ENCODE results near the gene CACNG3.
"Not testable (repeated sequence)": the region's sequence is repeated elsewhere in the genome, so short reads cannot be mapped to it uniquely, and the experiment has no call there.

Gene CACNG3

DNA sequence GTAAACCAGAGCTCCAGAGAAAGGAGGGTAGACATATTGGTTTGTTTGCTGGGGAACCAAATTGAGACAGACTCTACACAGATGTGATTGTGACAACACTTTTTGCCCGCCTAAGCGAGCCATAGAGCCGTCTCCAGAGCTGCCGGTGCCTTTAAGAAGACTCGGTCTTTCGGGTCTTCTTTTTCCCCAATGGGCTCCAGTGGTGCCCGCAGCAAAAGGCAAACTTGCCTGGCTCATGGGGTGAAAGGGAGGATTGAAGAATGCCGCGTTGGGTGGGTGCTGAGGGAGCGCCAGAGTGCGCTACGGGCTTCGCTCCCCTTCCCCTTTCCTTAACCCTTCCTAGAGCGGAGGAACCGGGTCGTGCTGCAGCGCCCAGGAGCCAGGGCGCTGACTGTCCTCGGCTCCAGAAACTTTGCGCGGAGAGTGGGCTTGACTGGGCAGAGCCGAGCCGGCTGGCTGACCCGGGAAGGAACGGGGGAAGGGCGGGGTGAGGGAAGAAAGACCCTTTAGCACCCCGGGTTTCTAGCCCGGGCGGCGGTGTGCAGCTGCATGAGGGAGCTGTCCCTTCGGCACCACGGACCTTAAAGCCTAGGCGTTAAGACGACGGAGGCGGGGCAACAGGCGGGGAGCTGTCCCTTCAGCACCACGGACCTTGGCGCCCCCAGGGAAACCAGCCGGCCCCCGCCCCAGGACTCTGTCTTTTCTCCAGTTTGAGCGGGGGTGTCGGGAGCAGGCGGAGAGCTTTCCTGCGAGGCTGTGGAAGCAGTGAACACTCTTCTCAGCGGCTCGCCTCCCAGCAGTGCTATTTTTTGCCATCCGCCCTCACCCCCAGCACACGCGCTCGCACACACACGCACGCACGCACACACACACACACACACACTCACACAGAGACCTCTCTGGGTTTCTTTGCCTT is at the start of gene CACNG3:
Gene CACNG3 (plus strand): TSS at position 880 of the 916 bp plus-strand sequence. CDS start 420 bp downstream, outside the sequence.
- no peak for DNase-seq

DNA sequence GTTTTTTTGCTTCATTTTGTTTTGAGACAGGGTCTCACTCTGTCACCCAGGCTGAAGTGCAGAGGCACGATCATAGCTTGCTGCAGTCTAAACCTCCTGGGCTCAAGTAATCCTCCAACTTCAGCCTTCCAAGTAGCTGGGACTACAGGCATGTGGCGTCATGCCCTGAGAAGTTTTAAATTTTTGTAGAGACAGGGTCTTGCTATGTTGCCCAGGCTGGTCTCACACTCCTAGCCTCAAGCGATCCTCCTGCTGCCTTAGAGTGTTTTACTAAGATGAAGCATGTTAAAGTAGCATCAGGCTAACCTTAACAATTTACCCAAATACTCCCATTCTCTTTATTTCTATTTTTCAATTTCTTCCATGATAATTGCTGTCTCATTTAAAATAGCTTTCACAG is 49.2 kb upstream of the CACNG3 start:
- no peak for DNase-seq

GRCh38 chr16:24208710-24209109 is 47.4 kb upstream of the CACNG3 start:
- DNase-seq: no peak

- DNase-seq: peak; percentile 26
These were observed 41.1 kb upstream of the CACNG3 start for GRCh38 chr16:24214992-24215391.

GRCh38 chr16:24216961-24217360 is 39.2 kb upstream of the CACNG3 start:
- no peak for DNase-seq

GRCh38 chr16:24217461-24217860 is 38.7 kb upstream of the CACNG3 start:
- no peak for DNase-seq

DNA sequence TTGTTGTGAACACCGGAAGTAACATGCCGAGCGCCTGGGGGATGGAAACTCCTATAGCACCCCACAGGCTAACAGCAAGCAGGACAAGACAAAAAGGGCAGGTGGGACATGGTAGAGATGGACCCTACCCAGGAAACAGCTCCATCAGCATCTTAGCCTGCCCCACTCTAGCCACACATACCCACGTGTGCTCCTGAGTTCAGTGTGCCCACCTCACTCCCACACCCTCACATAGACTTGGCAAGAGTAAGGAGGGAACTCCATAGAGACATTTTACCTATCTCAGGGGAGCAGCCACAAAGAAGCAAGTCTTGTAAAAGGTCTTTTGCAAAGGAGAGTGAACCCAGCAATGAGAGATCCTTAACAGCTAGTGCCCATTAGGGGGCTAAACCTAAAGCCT is 37.8 kb upstream of the CACNG3 start:
- no peak for DNase-seq

GRCh38 chr16:24221219-24221618 is 34.9 kb upstream of the CACNG3 start:
- no peak for DNase-seq

DNA sequence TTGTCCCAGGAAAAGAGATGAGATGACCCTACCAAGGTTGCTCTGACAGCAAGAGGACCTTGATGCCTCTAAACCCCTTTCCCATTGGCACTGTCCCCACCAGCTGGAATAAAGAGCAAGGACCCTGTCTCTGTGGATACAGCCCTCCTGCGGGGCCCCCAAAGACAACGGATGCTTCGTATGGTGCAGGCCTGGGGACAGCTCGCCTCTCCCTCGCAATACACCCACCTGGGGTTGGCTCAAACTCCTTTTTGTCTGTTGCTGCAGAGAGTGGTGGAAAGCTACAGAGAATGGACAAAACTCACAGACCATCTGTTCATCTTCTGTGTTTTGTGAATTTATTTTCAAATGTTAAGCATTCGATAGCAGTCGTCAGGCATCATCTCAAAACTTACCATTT is 27.6 kb upstream of the CACNG3 start:
- no peak for DNase-seq

GRCh38 chr16:24232936-24233335 is 23.2 kb upstream of the CACNG3 start:
- no peak for DNase-seq

DNA sequence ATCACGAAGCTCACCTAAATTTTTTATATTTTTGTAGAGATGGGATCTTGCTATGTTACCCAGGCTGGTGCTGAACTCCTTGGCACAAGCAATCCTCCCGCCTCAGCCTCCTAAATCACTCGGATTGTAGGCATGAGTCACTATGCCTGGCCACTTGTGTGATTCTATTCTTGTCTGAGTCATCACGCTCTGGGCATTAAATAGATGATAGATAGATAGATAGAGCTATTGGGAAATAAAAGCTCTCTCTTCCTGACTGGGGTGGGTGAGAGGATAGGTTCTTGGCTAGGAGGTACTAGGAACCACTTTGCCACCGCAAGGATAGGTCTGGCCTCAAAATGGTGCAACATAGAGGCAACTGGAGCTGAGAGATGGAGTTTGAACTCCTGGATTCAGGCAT is 21.4 kb upstream of the CACNG3 start:
- DNase-seq: no peak

DNA sequence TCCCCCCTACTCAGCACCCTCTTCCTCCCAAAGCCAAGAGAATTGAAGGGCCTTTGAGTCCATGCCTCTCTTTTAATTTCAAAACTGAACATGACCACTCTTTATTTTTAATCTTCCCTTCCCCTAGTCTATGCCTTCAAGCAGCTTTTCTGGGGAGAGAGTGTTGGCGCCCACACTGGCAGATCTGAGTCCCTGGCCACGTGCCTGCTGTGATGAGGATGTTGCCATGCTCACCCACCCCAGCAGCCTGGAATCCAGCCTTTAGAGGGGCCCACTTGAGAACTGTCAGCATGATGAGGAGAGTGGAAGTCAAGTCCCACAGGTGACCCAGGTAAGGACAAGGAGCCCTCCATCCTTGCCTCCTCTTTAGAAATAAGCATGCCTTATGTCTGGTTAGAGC is 20.3 kb upstream of the CACNG3 start:
- DNase-seq: no peak

DNA sequence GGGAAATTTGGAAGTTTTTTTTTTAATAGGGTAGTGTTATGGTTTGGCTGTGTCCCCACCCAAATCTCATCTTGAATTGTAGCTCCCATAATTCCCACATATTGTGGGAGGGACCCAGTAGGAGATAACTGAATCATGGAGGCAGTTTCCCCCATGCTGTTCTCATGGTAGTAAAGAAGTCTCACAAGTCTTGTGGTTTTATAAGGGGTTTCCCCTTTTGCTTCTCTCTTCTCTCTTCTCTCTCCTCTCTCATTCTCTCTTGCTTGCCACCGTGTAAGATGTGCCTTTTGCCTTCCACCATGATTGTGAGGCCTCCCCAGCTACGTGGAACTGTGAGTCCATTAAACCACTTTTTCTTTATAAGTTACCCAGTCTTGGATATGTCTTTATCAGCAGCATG is 17.3 kb upstream of the CACNG3 start:
- DNase-seq: not testable (repeated sequence)

GRCh38 chr16:24246911-24247607 is 9.1 kb upstream of the CACNG3 start:
- DNase-seq: no peak

GRCh38 chr16:24253192-24253591 is 2.9 kb upstream of the CACNG3 start:
- peak; percentile 4 for DNase-seq

GRCh38 chr16:24257958-24258357 is 1.8 kb downstream of the CACNG3 start:
- no peak for DNase-seq

- DNase-seq: no peak
These were observed 2.7 kb downstream of the CACNG3 start for GRCh38 chr16:24258791-24259190.

DNA sequence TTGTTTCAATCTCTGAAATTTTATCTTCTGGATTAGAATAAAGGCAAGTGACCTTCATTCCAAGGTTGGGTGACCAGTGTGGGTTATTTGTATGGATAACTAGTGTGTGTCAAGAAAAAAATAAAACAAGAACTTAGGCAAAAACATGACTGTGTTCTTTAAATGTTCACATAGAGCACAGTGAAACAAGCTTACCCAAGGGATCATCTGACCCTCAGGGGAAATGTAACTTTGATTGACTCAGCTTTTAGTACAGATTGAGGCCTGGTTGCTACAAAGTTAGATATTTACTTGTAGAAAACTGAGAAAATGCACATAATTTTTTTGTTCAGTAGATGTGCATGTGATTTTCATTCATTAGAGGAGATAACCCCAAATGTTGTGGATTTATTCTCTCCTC is 6.7 kb downstream of the CACNG3 start:
- no peak for DNase-seq

DNA sequence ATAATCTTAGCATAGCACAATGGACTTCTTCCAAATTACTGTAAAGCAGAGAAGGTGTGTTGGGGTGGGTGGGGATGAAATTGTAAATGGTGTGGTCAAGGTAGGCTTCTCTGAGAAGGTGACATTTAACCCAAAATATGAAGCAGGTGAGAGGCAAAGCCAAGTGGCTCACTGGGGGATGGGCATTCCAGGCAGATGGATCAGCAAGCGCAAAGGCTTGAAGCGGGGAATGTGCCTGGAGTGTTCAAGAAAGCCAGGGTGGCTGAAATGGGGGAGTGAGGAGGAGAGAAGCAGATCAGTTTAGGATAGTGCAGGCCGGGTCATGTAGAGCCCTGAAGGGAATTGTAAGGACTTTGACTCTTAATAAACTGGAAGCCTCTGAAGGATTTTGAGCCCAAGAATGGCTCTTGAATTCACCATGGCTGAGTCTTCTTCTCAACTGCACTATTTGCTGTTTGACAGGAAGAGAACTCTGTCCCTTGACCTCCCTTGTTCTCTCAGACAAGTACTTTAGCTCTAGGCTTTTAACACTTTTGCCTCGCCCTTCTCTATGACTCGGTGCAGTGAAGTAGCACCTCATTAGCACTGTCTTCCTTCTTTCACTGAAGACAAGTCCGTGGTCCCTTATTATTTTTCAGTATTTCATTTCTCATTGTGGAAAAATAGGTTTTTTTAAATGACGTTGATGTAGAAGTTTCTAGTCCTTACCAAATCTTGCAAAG is 14.7 kb downstream of the CACNG3 start:
- no peak for DNase-seq

GRCh38 chr16:24272379-24272778 is 16.2 kb downstream of the CACNG3 start:
- no peak for DNase-seq

- no peak for DNase-seq
These were observed 17.5 kb downstream of the CACNG3 start for GRCh38 chr16:24273508-24274182.

DNA sequence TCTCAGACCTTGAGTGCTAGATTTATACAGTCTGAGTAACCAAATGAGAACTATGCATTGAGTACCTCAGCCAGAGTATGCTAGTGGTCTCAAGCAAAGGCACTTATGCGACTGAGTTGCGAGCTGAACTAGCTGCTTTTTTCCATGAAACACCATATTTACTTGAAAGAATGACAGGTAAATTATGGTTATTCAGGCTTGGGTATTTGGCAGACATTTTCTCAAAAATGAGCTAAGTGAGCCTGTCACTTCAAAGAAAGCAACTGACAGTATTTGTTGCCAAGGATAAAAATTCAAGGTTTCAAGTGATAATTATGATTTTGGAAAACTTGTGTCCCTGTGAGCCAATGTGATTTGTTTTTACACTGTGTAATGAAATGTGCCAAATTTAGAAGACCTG is 19.3 kb downstream of the CACNG3 start:
- no peak for DNase-seq

GRCh38 chr16:24279982-24280515 is 23.9 kb downstream of the CACNG3 start:
- no peak for DNase-seq
